ENCODE results near the gene ADGRD1.

ADGRD1 gene

GRCh38 chr12:131003036-131003715 lies 49.5 kb downstream of the ADGRD1 start:
- ChIA-PET CTCF (no interaction called here), POLR2A (no interaction called here)
- no peak for DNase-seq (ENCODE audit: low read depth, low spot score)
- no peak for TF ChIP-seq CTCF (IDR thresholded peaks at IDR 0.05; ENCODE audit: insufficient read depth, low read length, missing control alignments)
- H3K4me3 ChIP-seq (ENCODE audit: low read depth, low read length) = no peak overlapping the region

GRCh38 chr12:131003716-131004045 lies 50.0 kb downstream of the ADGRD1 start:
- TF ChIP-seq CTCF (IDR thresholded peaks at IDR 0.05; ENCODE audit: insufficient read depth, low read length, missing control alignments) = no peak
- no peak overlapping the region for H3K4me3 ChIP-seq (ENCODE audit: low read depth, low read length)
- POLR2A ChIA-PET = no interaction called here
- CTCF ChIA-PET = no interaction called here
- DNase-seq (ENCODE audit: low read depth, low spot score) = no peak

GRCh38 chr12:131004166-131004565 lies 50.5 kb downstream of the ADGRD1 start:
- no peak overlapping the region for H3K4me3 ChIP-seq (ENCODE audit: low read depth, low read length)
- DNase-seq (ENCODE audit: low read depth, low spot score) = no peak
- TF ChIP-seq CTCF (IDR thresholded peaks at IDR 0.05; ENCODE audit: insufficient read depth, low read length, missing control alignments) = no peak
- ChIA-PET POLR2A (no interaction called here), CTCF (no interaction called here)

- H3K4me3 ChIP-seq (ENCODE audit: low read depth, low read length) = no peak overlapping the region
- ChIA-PET POLR2A (no interaction called here), CTCF (no interaction called here)
- no peak for TF ChIP-seq CTCF (IDR thresholded peaks at IDR 0.05; ENCODE audit: insufficient read depth, low read length, missing control alignments)
- no peak for DNase-seq (ENCODE audit: low read depth, low spot score)
These were observed 51.7 kb downstream of the ADGRD1 start for GRCh38 chr12:131005161-131006035.

GRCh38 chr12:131006036-131006735 lies 52.5 kb downstream of the ADGRD1 start:
- H3K4me3 ChIP-seq (ENCODE audit: low read depth, low read length) = no peak overlapping the region
- CTCF ChIA-PET = no interaction called here
- TF ChIP-seq CTCF (IDR thresholded peaks at IDR 0.05; ENCODE audit: insufficient read depth, low read length, missing control alignments) = no peak
- POLR2A ChIA-PET = no interaction called here
- DNase-seq (ENCODE audit: low read depth, low spot score) = no peak

All from AG04449 (cell line).